Stimulated activated CD8-positive, alpha-beta memory T cell treated with anti-CD3 and anti-CD28 coated beads, Interleukin-4, amount 100 ng/mL, for 48 hours (primary cell): Measurements from ENCODE around the gene IL3RA.

ENCODE experiments used
- DNase-seq: peaks from one replicate; pipeline ENCODE4 v3.0.0-alpha.2; 2020

IL3RA gene

DNA sequence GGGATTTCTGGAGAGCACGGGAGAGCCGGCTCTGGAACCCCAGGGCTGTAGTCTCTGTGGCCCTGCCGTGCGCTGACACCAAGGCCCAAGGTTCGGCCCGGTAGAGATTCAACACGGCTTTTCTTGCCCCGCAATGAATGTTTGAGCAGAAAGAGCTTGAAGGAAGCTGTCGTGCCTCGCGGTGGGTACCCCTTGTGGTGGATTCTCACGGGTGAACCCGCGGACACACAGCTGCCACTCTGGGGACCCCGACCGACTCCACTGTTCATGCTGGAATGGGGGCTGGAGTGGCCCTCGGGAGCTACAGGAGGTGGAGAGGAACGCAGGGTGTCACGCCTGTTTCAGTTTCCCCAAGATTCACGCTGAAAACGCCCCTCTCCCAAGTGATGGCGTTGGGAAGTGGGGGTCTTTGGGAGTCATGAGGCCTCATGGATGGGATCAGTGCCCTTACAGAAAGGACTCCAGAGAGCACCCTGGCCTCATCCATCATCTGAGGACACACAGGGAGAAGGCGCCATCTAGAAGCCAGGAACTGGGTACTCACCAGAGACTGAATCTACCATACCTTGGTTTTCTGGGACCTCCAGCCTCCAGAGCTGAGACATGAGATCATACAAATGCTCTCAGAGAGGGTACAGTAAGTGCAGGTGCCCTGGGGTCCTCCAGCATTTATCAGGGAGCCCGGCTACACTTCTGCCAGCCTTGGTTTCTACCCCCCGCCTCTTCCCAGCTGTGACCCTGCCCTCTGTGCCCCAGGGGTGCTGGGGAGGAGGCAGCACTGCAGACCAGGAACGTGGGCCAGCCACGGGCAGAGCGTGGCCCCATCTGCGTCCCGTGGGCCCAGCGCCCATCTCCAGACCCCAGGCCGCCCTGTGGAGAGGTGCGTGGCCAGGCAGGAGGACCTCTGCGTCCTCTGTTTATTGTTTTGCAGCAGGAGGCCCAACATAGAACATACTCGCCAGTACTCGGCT lies 49.0 kb downstream of the IL3RA start:
- peak; percentile 28 for DNase-seq

DNA sequence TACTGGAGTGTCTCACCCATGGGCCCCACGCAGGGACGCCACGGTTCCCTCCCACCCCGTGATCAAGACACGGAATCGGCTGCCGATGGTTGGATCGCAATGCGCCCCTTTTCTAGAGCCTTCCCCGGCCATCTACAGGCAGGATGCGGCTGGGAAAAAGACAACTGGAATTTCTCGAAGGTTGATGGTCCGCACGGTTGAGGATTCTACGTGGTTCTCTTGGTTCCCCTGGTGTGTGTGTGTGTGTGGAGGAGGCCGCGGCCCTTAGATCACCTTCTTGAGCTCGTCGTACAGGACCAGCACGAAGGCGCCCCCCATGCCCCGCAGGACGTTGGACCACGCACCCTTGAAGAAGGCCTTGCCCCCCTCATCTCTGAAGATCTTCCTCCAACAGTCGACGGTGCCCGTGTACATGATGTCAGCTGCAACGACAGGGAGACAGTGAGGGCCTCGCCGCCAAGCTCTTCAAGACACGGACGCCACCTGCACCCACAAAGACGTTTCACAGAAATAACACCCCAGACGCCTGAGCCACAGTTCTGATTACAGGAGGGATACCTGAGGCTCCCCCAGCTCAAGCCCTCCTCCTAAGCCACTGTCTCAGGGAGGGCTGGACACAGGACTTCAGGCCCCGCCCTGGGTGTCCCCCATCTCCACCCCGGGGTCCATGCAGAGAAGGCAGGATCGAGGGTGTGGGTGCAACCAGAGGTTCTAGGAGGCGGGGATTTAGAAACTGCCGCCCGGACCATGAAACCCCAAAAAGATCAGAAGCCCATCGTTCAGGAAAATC lies 49.9 kb downstream of the IL3RA start:
- DNase-seq, result peak; percentile 25

DNA sequence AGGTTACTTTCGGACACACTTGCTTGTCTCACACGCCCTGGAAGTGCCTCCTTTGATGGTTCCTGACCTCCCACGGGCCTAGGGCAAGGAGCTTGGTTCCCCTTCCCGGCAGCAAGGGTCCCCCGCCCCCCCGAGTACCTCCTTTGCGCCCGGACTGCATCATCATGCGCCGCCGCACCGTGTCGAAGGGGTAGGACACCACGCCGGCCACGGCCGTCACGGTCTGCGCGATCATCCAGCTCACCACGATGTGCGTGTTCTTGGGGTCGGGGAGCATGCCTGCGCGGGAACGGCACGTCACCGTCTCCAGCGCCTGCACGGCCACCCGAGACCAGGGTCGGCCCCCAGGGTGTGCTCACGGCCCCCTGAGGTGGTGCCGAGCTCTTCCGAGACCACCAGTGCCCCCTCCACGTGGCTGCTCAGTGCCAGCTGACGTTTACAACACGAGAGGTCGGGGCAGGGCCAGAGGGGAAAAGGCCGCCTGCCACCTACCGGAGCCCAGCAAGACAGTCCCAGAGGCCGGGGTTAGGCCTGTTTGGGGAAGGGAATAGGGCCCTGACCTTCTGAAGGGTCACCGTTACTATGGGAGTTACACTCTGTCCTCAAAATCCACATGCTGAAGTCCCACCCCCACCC lies 50.7 kb downstream of the IL3RA start:
- DNase-seq, result no peak

DNA sequence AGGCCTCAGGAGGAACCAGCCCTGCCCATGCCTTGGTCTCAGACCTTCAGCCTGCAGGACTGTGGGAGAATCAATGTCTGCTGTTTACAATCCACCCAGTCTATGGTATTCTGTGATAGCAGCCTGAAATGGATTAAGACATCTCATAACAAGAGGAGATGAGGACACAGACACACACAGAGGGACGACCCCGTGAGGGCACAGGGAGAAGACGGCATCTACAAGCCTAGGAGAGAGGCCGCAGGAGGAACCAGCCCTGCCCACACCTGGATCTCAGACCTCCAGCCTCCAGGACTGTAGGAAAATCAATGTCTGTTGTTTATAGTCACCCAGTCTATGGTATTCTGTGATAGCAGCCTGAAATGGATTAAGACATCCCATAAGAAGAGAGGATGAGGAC lies 52.1 kb downstream of the IL3RA start:
- DNase-seq, result no peak

DNA sequence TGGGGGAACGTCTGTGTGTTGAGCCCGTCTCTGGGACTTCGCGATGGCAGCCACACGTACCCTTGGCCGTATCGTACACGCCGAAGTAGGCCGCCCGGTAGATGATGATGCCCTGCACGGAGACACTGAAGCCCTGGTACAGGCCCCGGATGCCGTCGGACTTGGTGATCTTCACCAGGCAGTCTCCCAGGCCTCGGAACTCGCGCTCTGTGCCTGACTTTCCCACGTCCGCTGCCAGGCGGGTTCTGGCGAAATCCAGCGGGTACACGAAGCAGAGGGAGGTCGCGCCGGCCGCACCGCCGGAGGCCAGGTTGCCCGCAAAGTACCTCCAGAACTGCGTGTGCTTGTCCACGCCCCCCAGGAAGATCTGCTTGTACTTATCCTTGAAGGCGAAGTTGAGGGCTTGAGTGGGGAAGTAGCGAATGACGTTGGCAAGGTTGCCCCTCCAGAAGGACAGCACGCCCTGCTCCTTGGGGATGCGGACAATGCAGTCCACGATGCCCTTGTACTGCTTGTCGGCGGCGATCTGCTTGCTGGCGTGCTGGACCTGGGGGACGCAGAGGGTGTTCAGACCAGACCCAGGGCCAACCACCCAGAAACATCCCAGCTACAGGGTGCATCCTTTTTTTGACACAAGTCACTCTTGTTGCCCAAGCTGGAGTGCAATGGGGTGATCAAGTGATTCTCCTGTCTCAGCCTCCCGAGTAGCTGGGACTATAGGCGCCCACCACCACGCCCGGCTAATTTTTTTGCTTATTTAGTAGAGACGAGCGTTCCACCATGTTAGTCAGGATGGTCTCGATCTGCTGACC lies 52.8 kb downstream of the IL3RA start:
- DNase-seq, result peak; percentile 30

DNA sequence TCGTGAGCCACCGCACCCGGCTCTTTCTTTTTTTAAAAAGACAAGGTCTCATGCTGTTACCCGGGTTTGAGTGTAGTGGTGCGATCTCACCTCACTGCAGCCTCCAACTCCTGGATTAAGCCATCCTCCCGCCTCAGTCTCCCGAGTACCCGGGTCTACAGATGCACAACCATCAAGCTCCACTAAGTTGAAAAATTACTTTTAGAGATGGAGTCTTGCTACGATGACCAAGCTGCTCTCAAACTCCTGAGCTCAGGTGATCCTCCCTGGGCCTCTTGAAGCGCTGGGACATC lies 53.4 kb downstream of the IL3RA start:
- no peak for DNase-seq

DNA sequence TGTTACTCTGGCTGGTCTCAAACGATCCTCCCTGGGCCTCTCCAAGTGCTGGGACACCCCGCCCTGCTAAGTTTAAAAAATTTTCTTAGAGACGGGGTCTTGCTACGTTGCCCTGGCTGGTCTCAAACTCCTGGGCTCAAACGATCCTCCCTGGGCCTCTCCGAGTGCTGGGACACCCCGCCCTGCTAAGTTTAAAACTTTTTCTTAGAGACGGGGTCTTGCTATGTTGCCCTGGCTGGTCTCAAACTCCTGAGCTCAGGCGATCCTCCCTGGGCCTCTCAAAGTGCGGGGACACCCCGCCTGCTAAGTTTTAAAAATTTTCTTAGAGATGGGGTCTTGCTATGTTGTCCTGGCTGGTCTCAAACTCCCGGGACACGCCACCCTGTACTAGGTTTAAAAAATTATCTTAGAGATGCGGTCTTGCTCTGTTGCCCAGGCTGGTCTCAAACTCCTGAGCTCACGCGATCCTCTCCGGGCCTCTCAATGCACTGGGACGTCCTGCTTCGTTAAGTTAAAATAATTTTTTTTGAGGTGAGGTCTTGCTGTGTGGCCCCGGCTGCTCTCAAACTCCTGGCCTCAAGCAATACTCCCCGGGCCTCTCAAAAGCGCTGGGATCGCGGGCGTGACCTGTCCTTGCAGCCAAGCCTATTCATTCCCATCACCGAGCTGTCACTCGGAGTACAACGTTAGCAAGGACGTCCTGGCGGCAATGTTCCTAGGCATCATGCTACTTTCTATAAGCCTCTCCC lies 54.2 kb downstream of the IL3RA start:
- peak; percentile 26 for DNase-seq

DNA sequence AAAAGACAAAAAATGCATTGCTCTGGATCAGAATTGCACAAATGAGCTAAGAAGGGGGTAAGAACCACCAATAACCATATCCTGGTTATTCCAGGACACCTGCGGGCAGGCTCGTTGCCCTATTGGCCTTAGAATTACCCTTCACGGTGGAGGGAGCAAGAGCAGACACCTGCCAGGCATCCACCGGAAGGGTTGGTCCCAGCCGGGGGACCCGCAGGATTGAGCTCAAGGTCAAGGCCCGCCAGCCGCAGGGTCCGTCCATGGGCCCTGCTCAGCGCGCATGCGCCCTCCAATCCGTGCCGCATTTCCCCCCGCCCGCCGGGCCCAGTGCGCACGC lies 54.8 kb downstream of the IL3RA start:
- DNase-seq, result peak; percentile 96

DNA sequence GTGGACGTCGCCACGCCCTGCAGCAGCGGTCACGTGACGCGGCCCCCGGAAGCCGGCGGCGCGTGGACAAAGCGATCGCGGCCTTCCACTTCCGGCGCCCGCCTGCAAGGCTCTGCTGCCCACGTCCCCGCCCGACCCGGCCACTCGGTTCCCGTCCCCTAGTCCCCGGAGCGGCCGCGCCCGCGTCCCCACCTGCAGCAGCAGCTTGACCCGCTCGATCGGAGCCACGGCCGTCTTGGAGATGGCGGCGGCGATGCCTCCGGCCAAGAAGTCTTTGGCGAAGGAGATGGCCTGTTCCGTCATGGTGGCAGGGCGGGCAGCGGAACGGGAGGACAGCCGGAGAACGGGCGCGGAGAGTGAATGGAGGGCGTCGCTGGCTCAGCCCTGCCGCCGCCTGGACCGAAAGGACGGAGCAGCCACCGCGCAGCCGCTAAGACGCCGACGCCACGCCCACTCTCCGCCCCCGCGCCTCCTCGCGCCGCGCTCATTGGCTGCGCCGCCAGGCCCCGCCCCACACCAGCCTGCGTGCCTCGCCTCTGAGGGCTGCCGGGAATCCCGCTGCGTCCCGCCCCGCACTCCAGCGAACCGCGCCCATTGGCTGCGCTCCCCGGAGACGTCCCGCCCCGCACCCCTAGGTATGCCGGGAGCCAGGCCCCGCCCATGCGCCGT lies 55.3 kb downstream of the IL3RA start, which contains the start of gene SLC25A6:
TSS of gene SLC25A6 (minus strand) at position 407 of the 669 bp plus-strand sequence. CDS start at position 303, 104 bp downstream.
- DNase-seq, result peak; percentile 100

DNA sequence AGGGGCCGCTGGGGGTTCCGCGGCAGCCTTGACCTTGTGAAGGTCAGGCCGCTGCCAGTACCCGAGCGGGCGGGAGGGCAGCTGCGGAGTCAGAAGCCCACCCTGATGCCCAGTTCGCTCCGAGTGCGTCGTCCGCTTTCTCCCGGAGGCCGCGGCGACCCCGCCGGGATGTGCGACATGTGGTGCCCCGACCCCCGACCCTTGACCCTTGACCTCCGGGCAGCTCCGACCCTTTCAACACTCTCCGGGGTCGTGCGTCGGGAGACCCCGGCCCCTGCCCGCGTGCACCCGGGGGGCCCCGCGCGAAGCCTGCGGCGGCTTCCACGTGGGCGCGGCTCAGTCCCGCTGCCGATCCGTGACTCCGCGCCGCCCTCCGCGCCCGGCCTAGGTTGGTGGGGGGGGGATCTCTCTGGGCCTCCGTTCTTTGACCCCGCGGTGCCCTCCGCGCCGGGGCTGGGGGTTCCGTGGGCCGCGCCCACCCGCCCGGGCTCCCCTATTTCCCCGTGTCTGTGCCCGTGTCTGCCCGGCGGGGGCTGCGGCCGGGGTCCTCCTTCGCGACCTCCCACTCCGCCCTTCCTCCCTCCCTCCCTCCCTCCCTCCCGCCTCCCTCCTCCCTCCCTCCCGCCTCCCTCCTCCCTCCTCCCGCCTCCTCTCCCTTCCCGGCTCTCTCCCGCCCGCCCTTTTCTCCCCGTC lies 55.9 kb downstream of the IL3RA start:
- peak; percentile 69 for DNase-seq

DNA sequence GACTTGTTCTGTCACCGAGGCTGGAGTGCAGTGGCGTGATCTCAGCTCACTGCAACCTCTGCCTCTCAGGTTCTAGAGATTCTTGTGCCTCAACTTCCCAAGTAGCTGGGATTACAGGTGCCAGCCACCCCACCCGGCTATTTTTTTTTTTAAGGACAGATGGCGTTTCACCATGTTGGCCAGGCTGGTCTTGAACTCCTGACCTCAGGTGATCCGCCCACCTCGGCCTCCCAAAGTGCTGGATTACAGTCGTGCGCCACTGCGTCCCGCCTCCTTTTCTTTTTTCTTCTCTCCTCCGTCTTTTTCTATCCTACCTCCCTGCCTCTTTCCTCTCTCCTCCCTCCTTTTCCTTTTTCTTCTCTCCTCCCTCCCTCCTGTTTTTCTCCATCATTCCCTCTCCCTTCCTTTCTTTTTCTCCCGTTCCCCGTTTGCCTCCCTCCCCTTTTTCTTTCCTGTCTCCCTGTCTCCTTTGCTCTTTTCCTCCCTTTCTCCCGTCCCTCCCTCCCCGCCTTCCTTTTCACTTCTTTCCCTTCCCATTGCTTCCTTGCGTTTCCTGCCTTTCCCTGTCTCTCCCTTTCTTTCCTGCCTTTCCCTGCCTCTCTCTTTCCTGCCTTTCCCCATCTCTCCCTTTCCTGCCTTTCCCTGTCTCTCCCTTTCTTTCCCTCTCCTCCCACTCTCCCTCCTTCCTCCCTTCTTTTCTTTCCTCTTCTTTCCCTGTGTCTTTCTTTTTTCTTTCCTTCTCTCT lies 57.5 kb downstream of the IL3RA start:
- DNase-seq, result peak; percentile 20

DNA sequence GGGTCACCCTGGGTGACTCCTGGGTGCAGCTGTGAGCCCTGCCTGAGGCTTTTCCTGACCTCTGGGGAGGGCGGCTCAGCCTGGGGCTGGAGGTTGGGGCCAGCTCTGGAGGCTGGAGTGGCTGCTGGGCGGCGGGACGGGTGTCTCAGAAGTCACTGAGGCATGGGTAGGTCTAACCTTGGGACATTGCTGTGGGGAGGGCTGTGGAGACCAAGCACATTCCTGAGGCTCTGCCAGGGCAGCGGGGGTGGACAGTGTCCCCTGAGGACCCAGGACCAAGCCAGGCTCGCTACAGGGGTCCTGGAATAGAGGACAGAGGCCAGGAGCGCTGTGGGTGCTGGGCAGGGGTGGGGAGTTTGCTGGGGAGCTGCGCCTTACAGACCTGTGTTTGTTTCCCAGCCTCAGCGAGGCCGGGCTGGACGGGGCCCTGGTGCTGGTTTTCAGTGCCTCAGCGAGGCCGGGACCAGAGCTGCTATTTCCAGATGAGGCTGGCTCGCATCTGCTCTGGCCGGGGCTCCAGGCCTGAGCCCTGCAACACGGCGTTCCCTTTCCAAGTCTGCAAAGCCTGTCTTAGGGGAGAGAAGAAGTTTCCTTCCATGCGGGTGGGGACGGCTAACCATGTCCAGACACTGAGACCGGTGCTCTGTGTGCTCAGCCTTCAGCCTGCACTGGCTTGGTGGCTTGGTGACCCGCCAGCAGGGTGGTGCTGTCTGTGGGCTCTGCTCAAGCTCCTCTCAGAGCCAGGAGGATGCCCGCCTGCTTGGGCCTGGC lies 58.3 kb downstream of the IL3RA start:
- DNase-seq, result peak; percentile 24

DNA sequence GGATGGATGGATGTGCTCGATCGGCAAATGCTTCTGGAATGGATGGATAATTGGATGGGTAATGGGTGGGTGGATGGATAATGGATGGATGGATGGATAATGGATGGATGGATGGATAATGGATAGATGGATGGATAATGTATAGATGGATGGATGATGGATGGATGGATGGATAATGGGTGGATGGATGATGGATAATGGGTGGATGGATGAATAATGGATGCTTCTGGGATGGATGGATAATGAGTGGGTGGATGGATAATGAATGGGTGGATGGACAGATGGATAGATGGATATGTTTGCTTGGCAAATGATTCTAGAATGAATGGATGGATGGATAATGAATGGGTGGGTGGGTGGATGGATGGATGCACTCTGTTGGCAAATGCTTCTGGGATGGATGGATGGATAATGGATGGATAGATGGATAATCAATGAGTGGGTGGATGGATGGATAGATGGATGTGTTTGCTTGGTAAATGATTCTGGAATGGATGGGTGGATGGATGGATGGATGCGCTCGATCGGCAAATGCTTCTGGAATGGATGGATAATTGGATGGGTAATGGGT lies 59.1 kb downstream of the IL3RA start:
- no peak for DNase-seq

DNA sequence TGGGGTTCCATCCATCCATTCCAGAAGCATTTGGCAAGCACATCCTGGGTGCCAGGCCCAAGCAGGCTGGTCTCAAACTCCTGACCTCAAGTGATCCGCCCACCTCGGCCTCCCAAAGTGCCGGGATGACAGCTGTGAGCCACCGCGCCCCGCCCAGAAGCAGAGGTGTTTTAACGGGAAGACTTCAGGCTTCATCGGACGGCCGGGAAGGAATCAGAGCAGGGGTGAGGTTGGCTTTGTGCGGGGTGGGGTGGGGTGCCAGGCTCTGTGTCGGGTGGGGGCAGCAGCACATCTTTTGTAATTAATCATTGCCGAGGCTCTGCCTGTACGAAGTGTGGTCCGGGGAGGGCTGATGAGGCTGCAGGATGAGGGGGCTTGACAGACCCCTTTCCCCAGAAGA lies 60.4 kb downstream of the IL3RA start:
- DNase-seq, result peak; percentile 18

DNA sequence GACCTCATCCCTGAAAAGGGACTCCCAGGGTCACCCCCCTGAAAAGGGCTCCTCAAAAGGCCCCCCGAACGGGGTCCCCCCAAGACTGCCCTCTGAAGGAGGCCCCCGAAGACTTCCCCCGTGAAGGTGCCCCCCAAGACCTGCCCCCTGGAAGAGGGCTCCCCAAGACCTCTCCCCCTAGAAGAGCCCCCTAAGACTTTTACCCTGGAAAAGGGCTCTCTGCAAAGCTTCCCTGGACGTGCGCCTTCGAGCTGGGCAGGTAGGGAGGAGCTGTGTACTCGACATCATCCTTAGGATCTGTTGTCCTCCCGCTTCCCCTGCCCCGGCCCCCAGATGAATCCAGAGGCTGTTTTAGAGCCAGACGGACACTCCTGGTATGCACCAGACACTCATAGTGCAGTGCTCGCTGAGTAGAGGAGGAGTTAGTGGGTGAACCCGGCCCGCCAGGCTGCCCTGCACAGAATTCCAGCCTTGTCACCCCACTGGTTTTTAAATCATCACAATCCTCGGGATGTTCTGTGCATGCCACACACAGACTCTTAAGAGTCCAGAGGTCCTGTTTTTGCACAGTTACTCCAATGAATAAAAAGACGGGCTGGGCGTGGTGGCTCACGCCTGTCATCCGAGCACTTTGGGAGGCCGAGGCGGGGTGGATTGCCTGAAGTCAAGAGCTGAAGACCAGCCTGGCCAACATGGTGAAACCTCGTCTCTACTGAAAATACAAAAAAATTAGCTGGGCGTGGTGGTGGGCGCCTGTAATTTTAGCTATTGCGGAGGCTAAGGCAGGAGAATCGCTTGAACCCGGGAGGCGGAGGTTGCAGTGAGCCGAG lies 61.1 kb downstream of the IL3RA start:
- peak; percentile 18 for DNase-seq

DNA sequence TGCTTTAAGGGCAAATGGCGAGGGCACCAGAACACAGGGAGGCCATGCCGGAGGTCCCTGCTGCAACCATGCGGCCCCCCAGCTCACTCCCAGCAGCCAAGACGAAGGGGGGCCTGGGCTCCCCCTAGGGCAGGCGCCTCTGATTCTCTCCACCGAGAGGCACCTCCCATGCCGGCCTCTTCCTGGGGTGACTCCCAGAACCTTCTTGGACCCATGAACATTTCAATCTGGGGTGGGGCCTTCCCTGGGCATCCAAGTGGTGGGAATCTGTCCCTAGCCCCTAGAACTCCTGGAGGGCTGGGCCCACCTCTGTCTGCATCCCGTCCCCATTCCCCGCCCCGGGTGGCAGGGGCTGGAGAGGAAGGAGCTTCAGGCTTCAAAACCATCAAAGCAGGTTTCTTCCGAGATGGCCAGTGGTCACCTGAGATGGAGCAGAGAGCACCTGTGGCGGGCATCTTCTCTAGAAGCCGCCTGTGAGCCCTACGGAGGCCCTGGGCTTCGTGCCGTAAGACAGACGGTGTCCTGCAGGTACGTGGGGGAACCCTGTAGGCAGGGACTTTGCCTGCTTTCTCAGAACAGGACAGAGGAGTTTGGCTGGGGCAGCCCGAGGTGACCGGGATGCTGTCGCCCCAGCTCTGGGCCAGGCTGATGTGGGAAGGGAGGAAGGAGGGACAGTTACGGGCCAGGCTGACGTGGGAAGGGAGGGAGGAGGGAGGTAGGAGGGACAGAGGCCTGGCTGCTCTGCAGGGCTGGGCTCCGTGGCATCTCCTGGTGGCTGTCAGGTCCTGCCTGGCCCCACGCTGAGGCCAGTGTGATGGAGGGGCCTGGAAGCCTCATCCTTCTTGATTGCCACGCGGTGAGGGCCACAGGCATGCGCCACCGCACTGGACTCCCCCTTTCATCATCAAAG lies 62.1 kb downstream of the IL3RA start:
- peak; percentile 24 for DNase-seq

DNA sequence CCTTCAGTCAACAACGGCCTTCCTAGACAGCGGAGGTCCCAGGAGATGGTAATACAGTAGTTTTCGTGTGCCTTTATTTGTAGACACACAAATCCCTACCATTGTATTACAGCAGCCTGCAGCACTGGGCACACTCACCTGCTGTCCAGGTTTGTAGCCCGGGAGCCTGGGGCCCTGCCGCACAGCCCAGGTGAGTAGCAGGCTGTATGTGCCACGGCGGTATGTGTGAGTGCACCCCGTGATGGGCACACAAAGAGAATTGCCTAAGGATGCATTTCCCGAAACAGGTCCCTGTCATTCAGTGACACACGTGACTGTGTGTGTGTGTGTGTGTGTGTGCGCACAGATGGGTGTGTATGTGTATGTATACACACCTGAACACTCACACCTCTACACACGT lies 63.5 kb downstream of the IL3RA start:
- DNase-seq, result peak; percentile 21
